ENCODE data around the gene ODAD4.
"Not testable (repeated sequence)": the region's sequence is repeated elsewhere in the genome, so short reads cannot be mapped to it uniquely, and the experiment has no call there.

ODAD4 gene

GRCh38 chr17:42002175-42002791, 71.9 kb downstream of the ODAD4 start:
- DNase-seq (ENCODE audit: low read depth), result no peak

DNA sequence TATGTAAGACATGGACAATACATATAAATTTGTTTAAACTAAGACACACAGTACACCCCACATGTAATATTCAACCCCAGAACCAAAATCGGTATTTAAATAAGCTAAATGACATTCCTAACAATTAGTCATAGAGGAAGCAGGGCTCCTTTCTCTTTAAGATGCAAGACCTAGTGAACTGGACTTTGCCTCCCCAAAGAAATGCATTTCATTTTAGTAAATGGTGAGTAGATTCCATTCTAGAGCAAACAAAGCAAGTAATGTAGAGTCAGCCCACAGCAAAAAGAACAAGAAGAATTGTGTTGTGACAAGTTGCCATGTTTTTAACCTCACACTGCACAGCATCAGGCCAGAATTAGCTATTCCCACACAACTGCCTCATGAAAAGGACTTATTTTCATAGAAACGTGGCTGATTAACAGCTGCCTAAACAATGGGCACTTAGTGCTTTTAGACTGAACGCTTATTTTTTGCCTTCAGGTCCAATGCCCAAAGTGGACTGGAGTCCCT, 72.4 kb downstream of the ODAD4 start:
- DNase-seq (ENCODE audit: low read depth), result no peak

GRCh38 chr17:42005166-42005565, 74.7 kb downstream of the ODAD4 start:
- peak; percentile 25 for DNase-seq (ENCODE audit: low read depth)

- no peak for DNase-seq (ENCODE audit: low read depth)
Observed at GRCh38 chr17:42009170-42009569, 78.8 kb downstream of the ODAD4 start.

DNA sequence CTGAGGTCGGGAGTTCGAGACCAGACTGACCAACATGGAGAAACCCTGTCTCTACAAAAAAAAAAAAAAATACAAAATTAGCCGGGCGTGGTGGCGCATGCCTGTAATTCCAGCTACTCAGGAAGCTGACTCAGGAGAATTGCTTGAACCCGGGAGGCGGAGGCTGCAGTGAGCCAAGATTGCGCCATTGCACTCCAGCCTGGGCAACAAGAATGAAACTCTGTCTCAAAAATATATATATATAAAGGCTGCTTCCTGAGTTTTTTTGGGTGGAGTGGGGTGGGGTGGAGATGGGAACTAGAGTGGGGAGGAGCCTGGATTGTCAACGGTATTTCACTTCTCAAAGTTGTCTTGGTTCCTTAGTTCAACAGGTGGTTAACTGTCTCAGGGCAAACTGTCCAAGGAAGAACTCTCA, 79.9 kb downstream of the ODAD4 start:
- not testable (repeated sequence) for DNase-seq (ENCODE audit: low read depth)

DNA sequence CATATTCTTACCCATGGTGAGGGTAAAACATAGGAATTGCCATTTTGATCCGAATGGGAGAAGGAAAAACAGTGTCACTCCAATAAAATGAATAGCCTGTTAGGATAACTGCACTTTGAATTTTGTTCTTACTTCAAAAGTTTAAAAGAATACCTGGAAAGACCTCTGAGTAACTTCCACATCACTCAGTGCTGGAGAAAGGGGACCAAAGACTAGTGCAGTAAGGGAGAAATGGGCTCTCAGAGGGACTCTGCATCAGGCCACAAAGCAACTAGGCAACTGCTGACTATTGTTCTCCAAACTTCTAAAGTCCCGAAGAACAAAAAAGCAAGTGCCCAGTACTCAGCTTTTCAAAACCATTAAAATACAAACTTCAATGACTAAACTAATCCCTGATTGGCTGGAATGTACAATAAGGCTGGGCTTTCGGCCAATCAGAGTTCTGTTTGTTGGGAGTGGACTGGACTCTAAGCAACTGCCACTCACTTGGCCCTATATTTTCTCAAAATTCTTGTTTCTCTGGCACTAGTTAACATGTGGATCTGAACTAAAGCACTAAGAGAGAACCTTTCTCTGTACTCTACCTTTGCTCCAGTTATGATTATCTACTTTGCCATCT, 80.6 kb downstream of the ODAD4 start:
- DNase-seq (ENCODE audit: low read depth), result no peak

GRCh38 chr17:42012363-42012762, 81.9 kb downstream of the ODAD4 start:
- not testable (repeated sequence) for DNase-seq (ENCODE audit: low read depth)

- DNase-seq (ENCODE audit: low read depth), result not testable (repeated sequence)
Observed at GRCh38 chr17:42013740-42014139, 83.3 kb downstream of the ODAD4 start.
